GM18517 (cell line): ENCODE measurements around the gene PSMB1.
A peak's percentile ranks its signal among the peaks of the same experiment; 100 is the strongest.
"Not testable (repeated sequence)": the region's sequence is repeated elsewhere in the genome, so short reads cannot be mapped to it uniquely, and the experiment has no call there.

Source experiments
- ATAC-seq: cut with Tn5 transposase; IDR thresholded peaks from one replicate; pipeline ENCODE4 v1.9.1; 2021; ENCODE audit warnings: mild to moderate bottlenecking, moderate library complexity; ENCODE audit not compliant: unreplicated experiment

Gene PSMB1

GRCh38 chr6:170536671-170537070 is 16.4 kb downstream of the PSMB1 start:
- no peak for ATAC-seq

- ATAC-seq, result no peak
Observed at GRCh38 chr6:170535004-170535403, 18.1 kb downstream of the PSMB1 start.

- ATAC-seq, result no peak
Observed at GRCh38 chr6:170533792-170534191, 19.3 kb downstream of the PSMB1 start.

DNA sequence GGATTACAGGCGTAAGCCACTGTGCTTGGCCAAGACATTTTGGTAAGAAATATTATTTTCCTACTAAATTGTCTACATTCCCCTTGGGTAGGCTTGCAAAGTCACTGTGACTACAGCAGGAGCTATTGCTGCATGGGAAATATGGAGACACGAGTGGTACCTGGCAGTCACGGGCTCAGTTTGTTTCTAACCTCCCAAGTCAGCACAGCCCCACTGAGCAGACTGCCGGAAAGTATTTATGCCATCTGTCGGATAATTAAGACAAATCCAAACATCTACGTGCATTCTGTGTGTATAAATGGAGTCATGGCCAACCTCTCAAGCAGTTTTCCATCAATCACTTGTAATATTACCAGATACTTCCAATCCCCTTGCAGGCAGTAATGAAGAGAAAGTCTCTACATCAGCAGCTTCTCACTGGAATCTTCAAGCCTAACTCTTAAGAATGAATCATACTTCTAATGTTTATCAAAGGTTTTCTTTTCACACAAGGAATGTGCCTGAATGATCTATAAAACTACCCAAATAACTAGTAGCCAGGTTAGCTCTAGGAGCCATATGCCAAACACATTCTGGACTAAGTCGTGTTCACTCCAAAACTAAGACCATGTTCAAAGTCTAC is 20.1 kb downstream of the PSMB1 start:
- no peak for ATAC-seq

GRCh38 chr6:170529839-170530469 is 23.2 kb downstream of the PSMB1 start:
- ATAC-seq, result peak; percentile 65

GRCh38 chr6:170527995-170528394 is 25.1 kb downstream of the PSMB1 start:
- ATAC-seq, result not testable (repeated sequence)

GRCh38 chr6:170525795-170526194 is 27.3 kb downstream of the PSMB1 start:
- ATAC-seq, result no peak

DNA sequence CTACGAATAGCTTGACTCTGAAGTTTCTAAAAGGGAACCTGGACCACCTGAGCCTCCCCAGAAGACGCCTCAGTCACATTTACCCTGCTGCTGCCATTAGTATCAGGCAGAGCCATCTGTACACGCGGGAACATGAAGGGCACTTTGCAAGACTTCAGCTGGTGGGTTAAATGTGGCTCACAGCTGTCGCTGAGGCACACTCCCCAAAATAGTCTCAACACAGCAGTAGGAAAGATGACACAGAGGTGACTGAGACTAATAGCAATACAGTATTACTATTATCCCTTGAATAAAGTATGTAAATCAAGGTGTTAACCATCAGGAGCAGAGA is 29.0 kb downstream of the PSMB1 start:
- ATAC-seq, result no peak

DNA sequence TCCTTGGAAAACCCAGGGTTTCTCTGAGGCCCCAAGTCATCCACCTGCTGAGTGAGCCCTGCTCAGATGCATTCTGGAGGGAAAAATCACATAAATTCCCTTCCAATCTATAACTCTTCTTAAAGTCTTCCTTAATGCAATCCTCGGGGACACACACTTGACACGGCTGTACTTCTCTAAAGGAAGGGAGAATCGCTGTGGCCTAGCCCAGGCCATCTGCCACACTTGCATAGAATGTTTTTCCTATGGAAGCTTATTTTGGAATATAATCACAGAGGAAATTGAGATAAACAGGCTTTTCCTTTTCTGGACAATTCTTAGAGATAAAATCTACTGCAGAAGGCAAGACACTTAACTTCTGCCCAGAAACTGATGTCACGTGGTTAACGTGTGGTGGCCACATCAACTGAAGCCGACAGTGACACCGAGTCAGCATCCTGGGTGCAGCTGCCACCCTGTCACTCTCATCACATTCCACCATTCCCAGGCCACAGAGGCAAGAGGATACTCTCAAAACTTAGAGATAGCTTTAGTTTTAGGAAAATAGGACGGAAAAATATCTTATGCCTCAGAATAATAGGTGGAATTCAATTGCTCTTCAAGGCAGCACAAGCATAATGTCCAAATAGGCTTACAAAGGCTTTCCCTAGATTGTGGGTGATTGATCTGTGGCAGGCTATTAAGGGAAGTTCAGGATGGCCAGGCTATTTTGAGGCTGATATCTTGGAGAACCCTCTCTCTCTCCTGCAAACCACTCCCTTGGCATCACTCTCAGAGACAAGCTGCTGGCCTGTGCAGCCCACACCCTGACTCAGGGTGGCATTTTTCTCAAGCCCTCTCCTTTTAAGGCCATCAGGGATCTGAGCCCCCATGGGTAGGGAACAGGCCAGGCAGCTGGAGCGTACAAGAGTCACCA is 29.6 kb downstream of the PSMB1 start:
- no peak for ATAC-seq

GRCh38 chr6:170522565-170523183 is 30.4 kb downstream of the PSMB1 start:
- ATAC-seq, result no peak

- peak; percentile 91 for ATAC-seq
Observed at GRCh38 chr6:170516783-170517616, 36.1 kb downstream of the PSMB1 start.

DNA sequence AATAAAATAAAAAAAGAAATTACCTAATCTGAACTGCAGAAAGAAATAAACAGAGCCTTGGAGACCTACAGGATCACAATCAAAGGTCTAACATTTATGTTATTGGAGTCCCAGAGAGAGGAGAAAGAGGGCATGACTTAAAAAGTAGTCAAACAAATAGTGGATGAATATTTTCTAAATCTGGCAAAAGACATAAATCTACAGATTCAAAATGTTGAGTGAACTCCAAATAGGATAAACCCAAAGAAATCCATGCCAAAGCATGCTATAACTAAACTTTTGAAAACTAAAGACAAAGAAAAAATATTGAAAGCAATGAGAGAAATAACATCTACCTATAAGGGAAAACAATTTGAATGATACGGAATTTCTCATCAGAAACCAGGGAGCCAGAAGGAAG is 38.2 kb downstream of the PSMB1 start:
- no peak for ATAC-seq

- no peak for ATAC-seq
Observed at GRCh38 chr6:170512249-170512648, 40.9 kb downstream of the PSMB1 start.

DNA sequence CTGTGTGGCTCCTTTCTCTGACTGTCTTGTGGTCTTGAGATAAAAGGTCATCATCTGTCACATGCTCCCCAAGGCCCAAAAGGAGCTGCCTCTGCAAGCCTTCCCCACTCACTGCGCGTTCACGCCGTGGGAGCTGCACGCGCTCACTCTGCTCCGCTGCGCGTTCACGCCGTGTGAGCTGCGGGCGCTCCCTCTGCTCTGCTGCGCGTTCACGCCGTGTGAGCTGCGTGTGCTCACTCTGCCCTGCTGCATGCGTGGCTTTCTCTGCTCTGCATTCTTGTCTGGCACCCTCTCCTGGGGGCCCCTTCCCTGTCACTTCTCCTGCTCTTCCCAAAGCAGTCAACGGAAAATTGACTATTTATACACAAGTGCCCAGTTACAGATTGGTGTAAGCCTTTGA is 42.5 kb downstream of the PSMB1 start:
- ATAC-seq, result no peak

DNA sequence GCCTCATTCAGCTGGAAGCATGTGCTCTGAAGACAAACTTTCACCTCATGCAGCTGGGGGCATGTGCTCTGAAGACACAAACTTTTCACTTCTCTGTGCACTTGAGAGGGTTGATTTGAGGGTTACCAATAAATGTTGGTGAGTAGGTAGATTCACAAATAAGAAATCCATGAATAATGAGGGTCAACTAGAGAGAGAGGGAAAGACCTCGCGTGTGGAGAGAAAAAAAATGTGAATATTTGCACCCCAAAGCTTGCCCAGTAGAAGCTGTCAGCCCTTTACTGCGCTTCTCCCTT is 43.4 kb downstream of the PSMB1 start:
- ATAC-seq, result no peak

DNA sequence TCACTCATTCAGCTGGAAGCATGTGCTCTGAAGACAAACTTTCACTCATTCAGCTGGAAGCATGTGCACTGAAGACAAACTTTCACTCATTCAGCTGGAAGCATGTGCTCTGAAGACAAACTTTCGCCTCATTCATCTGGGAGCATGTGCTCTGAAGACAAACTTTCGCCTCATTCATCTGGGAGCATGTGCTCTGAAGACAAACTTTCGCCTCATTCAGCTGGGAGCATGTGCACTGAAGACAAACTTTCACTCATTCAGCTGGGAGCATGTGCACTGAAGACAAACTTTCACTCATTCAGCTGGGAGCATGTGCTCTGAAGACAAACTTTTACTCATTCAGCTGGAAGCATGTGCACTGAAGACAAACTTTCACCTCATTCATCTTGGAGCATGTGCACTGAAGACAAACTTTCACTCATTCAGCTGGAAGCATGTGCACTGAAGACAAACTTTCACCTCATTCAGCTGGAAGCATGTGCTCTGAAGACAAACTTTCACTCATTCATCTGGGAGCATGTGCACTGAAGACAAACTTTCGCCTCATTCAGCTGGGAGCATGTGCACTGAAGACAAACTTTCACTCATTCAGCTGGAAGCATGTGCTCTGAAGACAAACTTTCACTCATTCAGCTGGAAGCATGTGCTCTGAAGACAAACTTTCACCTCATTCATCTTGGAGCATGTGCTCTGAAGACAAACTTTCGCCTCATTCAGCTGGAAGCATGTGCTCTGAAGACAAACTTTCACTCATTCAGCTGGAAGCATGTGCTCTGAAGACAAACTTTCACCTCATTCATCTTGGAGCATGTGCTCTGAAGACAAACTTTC is 44.0 kb downstream of the PSMB1 start:
- ATAC-seq, result not testable (repeated sequence)

- ATAC-seq, result not testable (repeated sequence)
Observed at GRCh38 chr6:170508275-170508674, 44.8 kb downstream of the PSMB1 start.

DNA sequence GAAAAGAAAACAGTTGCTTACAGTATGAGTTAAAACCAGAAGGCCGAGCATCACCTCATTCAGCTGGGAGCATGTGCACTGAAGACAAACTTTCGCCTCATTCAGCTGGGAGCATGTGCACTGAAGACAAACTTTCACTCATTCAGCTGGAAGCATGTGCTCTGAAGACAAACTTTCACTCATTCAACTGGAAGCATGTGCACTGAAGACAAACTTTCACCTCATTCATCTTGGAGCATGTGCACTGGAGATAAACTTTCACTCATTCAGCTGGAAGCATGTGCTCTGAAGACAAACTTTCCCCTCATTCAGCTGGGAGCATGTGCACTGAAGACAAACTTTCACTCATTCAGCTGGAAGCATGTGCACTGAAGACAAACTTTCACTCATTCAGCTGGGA is 45.4 kb downstream of the PSMB1 start:
- not testable (repeated sequence) for ATAC-seq

- no peak for ATAC-seq
Observed at GRCh38 chr6:170506446-170506845, 46.7 kb downstream of the PSMB1 start.

- no peak for ATAC-seq
Observed at GRCh38 chr6:170505306-170505705, 47.8 kb downstream of the PSMB1 start.
